HG03439 (cell line): ENCODE measurements around the gene ATP8B1.
A peak's percentile ranks its signal among the peaks of the same experiment; 100 is the strongest.

Experiments used
- ATAC-seq: cut with Tn5 transposase; IDR thresholded peaks from one replicate; pipeline ENCODE4 v1.9.1; 2021; ENCODE audit warnings: mild to moderate bottlenecking, moderate library complexity; ENCODE audit not compliant: unreplicated experiment

The ATP8B1 gene

DNA sequence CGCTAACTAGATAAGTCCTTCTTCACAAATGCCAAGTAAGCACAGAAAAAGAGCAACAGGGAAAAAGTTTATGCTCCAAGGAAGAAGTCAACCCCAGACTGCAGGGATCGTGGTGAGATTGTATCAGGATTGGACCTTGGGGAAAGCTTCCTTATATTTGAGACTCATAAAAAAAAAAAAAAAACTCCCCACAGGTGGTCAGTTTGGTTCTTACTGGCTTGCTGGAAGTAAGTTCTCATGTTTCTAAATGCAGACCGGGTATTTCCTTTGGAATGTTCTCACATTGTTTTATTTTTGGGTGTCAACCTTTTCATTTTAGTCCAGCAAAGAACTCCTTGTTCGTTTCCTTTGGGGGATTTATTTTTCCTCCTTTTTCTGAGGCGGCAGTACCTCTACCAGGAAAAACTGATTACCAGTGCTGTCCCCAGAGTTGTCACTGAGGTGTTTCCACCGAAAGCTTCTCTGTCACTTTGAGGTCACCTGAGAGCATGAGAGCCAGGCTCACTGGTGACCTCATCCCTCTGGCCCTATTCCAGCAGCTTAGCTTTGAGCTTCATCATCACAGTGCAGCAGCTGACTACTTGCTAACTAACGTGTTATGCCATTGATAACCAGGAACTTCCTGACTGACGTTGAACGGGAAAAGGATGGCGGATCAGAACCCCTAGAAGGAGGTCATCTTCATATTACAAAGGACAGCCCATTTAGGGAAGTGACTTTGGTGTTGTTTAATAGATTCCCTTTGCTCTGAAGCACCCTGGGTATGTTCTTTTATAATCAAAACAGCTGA, 16.8 kb upstream of the ATP8B1 start:
- no peak for ATAC-seq

DNA sequence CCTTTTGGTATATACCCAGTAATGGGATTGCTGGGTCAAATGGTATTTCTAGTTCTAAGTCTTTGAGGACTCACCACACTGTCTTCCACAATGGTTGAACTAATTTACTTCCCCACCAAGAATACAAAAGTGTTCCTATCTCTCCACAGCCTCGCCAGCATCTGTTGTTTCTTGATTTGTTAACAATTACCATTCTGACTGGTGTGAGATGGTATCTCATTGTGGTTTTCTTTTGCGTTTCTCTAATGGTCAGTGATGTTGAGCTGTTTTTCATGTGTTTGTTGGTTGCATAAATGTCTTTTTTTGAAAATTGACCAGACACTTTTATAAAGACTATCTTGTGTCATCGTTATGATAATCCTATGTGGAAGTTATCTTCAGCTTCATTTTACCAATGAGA, 16.0 kb upstream of the ATP8B1 start:
- ATAC-seq, result no peak

DNA sequence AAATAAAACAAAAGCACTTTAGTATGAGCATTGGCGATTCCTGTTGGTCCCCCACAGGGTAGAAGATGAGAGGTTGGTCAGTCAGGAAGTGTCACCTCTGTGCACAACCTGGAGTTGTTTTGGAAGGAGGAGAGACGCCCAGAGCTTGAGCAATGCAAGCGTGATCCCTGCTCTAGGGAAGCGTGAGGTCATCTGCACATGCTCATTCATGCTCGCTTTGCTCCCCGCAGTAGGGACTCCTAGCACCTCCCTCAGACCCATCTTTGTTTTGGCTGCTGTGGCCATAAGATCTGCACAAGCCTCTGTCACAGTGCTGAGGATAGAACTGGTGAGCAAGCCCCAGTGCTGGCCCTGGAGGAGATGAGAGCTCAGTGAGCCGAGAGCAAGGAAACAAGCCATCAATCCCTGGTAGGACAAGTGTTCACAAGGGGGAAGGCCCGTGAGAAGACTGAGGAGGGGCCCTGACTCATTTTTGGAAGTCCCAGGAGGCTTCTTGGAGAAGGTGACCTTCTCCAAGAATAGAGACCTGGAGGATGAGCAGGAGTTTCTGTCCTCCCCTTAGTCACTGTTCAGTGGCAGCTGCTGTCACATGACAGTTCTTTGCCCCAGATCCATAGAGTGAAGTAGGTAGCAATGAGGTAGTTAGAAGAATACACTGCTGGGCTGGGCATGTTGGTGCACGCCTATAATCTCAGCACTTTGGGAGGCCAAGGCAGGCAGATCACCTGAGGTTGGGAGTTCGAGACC, 13.3 kb upstream of the ATP8B1 start:
- no peak for ATAC-seq

DNA sequence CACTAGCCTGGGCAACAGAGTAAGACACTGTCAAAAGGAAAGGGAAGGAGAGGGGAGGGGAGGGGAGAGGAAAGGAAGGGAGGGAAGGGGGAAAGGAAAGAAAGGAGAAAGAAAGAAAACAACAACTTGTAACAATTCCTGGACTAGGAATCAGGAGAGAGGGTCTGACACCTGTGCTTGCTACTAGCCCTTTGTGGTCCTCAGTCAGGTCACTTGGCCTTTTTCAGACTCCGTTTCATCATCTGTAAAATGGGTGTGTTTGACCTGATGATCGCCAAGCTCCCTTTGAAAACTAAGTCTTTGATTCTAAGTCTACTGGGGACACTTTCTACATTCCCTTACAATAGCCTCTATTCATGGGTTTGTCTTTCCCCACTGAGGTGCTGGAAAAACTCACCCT, 11.4 kb upstream of the ATP8B1 start:
- no peak for ATAC-seq

DNA sequence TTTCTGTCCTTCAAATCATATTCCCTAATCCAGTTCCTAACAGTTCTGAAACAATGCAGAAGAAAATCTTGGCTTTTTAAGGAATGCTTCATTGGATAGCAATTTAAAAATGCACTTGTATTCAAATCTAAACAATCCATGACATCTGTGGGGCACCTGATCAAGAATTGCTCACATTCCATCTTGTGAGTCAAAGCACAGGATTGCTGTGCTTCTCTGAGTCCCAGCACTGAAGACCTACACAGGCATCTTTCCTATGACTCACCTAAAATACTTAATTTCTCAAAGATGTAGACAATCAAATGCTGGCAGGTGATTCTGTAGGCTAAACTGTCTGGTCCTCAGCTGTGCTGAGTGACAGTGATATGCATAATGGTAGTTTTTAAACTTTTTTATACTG, 10.1 kb upstream of the ATP8B1 start:
- ATAC-seq, result no peak

DNA sequence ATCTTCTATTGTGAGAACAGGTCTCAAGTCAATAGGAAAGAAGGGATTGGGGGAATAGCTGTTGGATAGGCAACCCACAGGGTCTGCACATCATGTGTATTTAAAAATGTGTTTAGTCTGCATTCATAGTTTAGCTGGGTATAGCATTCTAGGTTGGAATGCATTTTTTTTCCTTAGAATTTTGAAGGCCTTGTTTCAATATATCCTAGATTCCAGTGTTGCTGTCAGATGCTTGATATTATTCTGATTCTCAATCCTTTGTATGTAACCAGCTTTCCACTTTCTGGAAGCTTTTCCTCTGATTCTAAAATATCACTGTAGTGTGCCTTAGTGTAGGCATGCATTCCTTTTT, 9.0 kb upstream of the ATP8B1 start:
- ATAC-seq, result no peak

DNA sequence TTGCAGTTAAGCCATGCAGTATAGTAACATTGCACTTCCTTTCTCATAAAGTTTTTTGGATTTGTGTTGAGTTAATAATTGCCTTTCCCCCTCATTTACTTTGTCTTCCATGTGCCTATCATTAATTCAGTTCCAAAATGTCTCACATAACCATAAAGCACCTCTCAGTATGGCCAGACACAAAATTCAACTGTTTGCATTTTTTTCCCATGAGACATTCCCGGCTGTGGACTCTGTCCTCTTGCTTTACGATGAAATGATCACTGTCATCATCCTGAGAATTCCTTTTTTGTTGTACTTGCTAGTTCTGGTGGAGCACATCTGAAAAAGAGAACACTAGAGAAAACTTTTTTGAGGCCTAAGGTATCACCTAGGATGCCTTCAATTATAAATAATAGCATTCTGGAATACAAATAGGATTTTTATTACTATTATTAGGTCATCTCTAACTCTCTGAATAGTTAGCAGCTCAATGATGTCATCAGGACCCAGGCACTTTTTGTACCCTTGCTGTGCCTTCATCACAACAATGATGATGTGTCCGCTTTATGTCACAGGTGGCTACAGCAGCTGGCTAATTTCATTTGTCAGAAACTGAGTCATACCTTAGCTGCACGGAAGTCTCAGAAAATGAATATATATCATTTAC, 8.5 kb upstream of the ATP8B1 start:
- ATAC-seq, result no peak

DNA sequence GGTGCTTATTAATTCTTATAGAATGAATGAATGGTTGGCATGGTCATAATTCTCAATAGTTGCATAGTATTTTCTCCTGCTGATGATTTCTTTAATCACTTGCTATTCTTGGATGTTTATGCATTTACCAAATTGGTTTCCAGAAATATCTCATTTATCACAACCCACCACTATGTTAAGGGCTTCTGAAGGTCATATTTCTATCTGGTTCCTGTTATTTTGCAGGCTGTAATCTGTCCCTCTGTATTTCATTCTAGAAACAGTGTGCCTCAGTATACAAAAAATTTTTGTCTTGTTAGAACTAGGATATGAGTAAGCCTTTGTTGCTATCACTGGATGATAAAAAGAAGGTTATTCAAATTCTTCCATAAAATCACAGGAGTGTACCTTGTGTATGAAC, 6.1 kb upstream of the ATP8B1 start:
- ATAC-seq, result no peak

DNA sequence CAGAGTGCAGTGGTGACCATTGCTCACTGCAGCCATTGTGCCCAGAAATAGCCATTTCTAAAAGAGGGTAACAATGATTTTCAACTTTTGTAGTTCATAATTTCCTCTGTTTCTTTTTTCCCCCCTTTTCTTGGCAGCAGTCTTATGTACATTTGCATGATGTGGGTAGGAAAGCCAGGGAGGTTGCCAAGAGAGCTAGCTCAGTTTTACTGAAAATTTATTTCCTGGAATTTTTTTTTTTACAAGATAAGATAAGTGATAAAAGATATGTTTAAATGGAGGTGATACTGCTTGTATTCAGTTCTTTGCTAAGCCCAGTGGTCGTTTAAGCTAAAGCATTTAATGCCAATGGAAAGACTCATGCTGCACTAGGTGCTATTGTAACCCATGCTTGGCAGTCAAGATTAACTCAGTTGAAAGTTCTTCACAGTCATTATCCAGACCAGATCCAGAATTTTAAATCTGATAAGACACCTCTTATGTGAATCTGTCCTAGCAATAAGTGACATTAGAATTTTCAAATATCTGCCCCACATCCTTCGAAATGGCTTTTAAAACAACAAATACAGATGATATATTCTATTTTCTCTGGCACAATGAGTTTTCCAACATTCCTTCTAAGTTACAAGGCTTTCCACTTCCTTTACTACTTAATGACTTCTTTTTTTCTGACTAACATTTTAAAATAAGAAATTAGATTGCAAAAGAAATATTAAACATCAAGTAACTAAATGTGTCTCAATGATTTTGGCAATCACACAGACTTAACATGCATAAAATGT, 4.4 kb upstream of the ATP8B1 start:
- ATAC-seq, result no peak

DNA sequence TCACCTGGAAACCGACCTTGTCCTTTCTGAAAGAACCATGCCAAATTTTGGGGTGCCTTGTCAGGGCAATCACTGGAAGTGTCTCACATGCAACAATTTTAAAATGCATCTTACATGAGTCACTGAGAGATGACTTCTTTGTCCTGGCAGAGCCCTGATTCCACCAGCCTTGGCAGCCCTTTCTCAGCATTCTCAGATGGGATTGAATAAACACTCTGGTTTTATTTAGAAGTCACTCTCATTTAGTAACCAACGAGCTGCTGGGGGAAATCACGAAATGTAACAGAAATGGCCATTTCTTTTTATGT, 3.8 kb upstream of the ATP8B1 start:
- no peak for ATAC-seq

DNA sequence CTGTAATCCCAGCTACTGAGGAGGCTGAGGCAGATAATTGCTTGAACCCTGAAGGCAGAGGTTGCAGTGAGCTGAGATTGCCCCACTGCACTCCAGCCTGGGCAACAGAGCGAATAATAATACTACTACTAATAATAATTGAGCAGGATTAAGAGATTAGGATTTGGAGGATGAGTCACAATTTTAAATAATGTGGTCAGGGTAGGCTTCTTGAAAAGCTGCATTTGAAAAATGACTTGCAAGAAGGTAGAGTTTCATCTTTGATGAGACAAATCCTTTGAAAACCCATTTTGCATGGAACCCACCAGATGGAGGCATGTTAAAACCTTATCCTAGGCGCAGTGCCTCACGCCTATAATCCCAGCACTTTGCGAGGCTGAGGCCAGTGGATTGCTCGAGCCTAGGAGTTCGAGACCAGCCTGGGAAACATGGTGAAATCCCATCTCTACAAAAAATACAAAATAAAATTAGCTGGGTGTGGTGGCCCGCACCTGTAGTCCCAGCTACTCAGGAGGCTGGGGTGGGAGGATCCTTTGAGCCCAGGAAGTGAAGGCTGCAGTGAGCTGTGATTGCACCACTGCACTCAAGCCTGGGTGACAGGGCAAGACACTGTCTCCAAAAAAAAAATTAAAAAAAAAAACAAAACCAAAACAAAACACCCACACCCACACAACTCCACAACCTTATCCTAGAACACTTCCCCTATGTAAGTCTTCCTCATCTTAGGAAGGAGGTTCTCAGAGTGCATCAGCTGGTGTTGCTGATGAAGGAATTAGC, 3.3 kb upstream of the ATP8B1 start:
- ATAC-seq, result no peak

DNA sequence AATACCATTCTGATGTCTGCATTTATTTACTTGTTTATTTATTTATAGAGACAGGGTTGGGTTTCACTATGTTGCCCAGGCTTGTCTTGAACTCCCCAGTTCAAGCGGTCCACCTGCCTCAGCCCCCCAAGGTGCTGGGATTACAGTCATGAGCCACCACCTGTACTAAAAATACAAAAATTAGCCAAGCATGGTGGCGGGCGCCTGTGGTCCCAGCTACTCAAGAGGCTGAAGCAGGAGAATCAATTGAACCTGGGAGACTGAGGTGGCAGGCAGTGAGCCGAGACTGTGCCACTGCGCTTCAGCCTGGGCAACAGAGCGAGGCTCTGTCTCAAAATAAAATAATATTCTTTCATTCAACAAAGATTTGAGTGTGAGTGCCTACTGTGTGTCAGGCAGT, 2.0 kb upstream of the ATP8B1 start:
- no peak for ATAC-seq

DNA sequence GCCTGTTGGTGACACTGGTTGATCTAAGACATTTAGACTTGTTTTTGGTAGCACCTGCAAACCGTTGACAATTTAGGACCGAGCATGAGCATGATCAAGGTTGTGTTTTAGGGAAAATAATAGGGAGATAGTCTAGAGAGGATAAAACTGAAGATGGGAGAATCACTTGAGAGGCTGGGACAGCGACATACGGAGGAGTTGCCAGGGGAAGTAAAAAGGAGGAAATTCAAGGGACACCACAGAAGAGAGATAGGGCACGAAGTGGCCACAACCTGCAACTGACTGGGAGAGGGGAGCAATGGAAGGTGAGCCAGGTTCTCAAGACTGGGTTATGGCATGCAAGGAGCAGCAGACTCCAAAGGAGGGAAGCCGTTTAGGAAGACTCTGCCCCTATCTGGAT, 1.4 kb upstream of the ATP8B1 start:
- no peak for ATAC-seq

DNA sequence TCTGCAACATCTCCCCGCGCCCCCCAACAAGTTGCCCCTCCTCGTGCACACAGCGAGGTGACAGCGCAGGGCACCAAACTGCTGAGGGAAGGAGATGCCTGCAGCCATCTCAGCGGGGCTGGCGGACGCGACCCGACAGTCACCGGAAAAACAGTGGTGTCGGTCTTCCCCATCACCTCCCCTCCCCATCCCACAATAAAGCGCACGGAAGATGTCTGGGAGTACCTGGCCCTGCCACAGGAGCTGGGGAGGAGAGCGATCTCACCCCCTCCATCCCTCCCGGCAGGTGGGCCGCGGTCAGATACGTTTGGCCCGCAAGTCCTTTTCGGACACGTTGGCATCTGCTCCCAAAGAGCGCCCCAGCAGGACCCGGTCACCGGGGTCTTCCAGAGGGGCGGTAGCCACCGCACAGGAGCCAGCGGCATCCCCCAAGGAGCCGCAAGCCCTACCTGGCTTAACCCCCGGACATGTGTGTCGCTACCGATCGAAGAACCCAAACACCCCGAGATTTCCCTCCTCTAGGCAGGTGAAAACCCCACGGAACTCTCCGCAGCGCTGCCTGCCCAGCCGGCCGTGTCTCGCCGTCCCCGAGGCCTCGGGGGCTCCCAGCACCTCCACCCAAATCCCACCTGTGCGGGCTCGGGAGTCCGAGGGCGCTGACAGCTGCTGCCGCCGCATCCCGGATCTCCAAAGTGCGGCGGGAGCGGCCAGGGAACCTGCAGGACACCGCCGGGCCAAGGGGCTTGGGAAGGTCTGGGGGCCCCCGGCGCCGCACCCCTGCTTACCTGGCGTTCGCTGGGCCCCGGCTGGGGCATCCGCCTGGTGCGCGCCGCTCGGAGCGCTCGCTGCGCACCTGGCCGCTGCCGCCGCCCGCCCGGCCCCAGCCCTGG, 657 bp downstream of the ATP8B1 start:
- peak; percentile 28 for ATAC-seq

DNA sequence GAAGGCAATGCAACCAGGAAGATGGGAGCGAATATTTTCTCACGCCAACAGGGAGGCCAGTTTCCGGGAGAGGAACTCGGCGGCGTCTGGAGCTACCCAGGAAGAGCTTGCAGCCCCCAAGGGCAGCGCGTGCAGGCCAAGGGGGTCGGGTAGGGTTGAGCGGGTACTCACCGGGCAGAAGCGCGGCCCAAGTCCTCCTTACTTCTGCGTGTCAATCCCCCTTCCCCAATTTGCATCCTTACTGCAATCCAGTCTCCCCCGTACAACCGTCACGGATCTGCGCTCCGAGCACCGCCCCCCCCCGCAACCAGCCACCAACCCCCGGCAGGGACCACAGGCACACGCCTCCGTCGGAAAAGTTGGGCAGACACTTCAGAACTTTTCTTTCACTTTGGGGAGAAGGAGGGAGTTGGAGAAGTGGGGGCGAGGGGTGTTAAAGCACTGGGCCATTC, 1.3 kb downstream of the ATP8B1 start:
- ATAC-seq, result no peak

DNA sequence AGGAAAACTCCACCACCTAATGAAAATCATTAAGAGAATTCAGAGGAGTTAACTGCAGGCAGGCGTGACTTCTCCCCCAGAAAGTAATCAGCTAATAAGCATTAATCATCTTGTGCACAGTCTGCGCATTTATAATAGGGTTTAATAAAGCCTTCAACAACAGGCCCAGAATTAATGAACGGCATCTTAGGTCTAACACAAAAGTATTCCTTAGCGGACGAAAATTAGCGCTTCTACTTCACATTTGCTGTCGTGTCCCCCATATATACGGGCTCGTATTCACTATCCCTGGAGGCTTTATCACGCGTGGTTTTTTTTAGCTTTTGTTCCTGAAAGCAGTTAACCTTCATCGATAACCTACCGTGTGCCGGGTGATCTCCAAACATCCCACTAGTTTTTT, 1.8 kb downstream of the ATP8B1 start:
- ATAC-seq, result no peak

DNA sequence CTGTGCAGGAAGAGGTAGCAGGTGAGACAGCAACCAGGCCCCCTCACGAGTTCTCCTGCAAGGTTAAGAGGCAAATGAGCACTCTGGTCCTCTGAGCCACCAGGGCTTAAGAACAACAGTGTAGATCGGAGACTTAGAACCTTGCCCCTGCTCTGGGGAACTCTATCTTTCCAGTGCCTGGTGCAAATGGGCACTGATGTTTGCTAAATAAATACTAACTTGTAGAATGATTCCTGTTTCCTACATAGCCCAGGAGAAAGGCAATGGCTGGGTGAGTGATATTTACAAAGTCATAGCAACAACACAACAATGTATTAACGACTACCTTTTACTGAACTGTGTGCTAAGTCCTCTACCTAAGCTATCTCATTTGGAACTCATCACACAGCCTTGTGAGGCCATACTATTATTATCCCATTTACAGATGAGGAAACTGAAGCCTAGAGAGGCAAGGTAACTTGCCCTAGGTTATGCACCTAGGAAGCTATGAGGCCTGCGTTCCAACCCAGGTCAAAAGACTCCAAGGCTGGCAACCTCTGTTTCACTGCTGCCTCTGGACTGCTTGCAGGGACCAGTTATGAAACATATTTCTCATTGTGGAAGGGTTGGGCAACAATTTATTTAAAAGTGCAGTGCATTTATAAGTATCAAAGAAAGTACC, 4.3 kb downstream of the ATP8B1 start:
- ATAC-seq, result no peak

DNA sequence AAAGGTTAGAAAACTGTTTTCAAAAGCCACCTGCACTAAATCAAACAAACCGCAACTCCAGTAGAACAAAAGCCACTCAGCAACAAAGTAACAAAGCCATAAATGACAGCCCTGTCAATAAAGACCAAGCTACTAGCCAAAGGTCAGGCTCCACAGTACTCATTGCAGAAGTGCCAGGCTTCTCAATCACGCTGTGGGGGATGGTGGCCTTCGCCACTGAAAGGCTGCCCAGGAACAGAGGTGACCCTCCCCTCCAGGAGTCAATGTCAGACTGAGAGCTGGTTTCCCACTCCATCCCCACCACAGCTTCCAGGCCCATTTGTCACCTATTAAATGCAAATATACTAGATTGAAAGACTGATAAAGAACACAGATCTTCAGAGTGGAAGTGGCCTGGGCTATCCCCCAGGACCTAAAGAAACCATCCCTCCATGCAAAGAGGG, 5.9 kb downstream of the ATP8B1 start:
- no peak for ATAC-seq
